Vagina (tissue), 2 donors: ENCODE data around the gene AJAP1.

Source experiments
- CTCF ChIP-seq, 3 experiments: fragments of 450-650 bp in 2 of 3; fragments of 200-600 bp in 1 of 3; sonication (generic) in 1 of 3; IDR thresholded peaks; one replicate each; pipeline ENCODE4 v1.5.1; 2017 to 2019; ENCODE audit warnings: antibody characterized with exemption in 3 of 3, mild to moderate bottlenecking in 2 of 3, moderate library complexity in 2 of 3
- POLR2A ChIP-seq, 2 donors: fragments of 450-650 bp; IDR thresholded peaks; one replicate each; pipeline ENCODE4 v1.6.1; 2017; ENCODE audit warnings: antibody characterized with exemption in 2 of 2, mild to moderate bottlenecking in 2 of 2, moderate library complexity in 2 of 2
- POLR2AphosphoS5 ChIP-seq, 2 donors: sonication (generic); formaldehyde crosslinking; IDR thresholded peaks; one replicate each; pipeline ENCODE4 v1.9.0; 2017; ENCODE audit warnings: antibody characterized with exemption in 2 of 2, mild to moderate bottlenecking in 2 of 2, low read depth in 1 of 2; ENCODE audit not compliant: insufficient read depth in 1 of 2

DNA sequence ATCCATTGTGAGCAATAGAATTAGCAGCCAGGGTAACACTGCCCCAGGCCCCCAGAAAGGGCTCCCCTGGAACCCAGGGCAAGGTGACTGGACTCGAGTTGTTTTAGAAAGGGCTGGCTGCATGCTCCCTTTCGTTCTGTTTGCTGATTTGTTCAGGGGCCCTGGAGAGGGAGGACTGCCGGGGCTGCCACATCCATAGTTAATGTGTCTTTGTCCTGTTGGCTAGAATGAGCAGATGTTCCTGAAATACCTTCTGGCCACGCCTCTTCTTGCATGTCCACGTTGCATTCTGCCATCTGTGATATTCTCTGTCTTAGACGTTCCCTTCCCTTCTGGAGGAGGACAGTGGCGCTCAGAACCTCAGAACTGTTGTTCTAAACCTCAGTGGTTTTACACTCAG is 118.8 kb downstream of the AJAP1 start:
- TF ChIP-seq CTCF (IDR thresholded peaks at IDR 0.05) (no peak), POLR2A (IDR thresholded peaks at IDR 0.05) (no peak), POLR2AphosphoS5 (IDR thresholded peaks at IDR 0.05; ENCODE audit: insufficient read depth in 1 of 2, low read depth in 1 of 2) (no peak)
